ENCODE measurements around the gene LBR. TPM values are rescaled to one million over a fixed set of nuclear protein-coding genes. Genes with fewer than 3 reads are reported as not detected.

The LBR gene
- total and polyA plus RNA-seq, 2 experiments from 2014 or later = 50.6 to 91.3 TPM

- Histone ChIP-seq H4K20me1 (replicated peaks; ENCODE audit: insufficient read depth) (peaks cover 12% of the 10 kb centered on the region; the same call in 1 of the 2 replicates), H3F3A (replicated peaks; ENCODE audit: low read depth) (no peaks in the 10 kb centered on the region), H3K4me1 (ENCODE audit: insufficient read depth) (no peaks in the 10 kb centered on the region), H3K36me3 (ENCODE audit: insufficient read depth) (peaks cover 12% of the 10 kb centered on the region; the same call in 1 of the 2 replicates), H3K4me3 (no peak overlapping the region), H3K4me2 (no peak overlapping the region), H2AFZ (no peak overlapping the region), H3K9me2 (ENCODE audit: insufficient read depth) (no peaks in the 10 kb centered on the region), H3K79me2 (replicated peaks; ENCODE audit: insufficient read depth) (peaks cover 23% of the 10 kb centered on the region), H3K27me3 (ENCODE audit: insufficient read depth) (no peaks in the 10 kb centered on the region), H3K27ac (ENCODE audit: low read depth) (no peak overlapping the region)
- no peak overlapping the region for H3K27ac Mint-ChIP-seq
- DNase-seq (ENCODE audit: low spot score) = no peak
- peaks cover 58% of the 10 kb centered on the region for H3K36me3 Mint-ChIP-seq (ENCODE audit: low read depth)
- H3K4me1 Mint-ChIP-seq = peaks cover 4% of the 10 kb centered on the region; the same call in 1 of the 3 replicates
- no peak for ATAC-seq
- TF ChIP-seq ZNF114 (CRISPR knock-in tag; IDR thresholded peaks at IDR 0.05) = no peak
- no peak overlapping the region for H3K4me3 Mint-ChIP-seq
- H3K27me3 Mint-ChIP-seq (ENCODE audit: insufficient read depth, low read depth, poor library complexity) = no peaks in the 10 kb centered on the region
- H3K9me3 Mint-ChIP-seq = no peaks in the 10 kb centered on the region
These were observed 11.7 kb downstream of the LBR start for GRCh38 chr1:225415967-225416745.

- peaks cover 6% of the 10 kb centered on the region for H3K4me1 Mint-ChIP-seq
- Histone ChIP-seq H3K4me2 (no peak overlapping the region), H3K4me1 (ENCODE audit: insufficient read depth) (no peaks in the 10 kb centered on the region), H3K4me3 (no peak overlapping the region), H2AFZ (no peak overlapping the region), H4K20me1 (replicated peaks; ENCODE audit: insufficient read depth) (peaks cover 9% of the 10 kb centered on the region; the same call in 1 of the 2 replicates), H3K36me3 (ENCODE audit: insufficient read depth) (peaks cover 12% of the 10 kb centered on the region; the same call in 1 of the 2 replicates), H3K79me2 (replicated peaks; ENCODE audit: insufficient read depth) (peaks cover 14% of the 10 kb centered on the region), H3K27me3 (ENCODE audit: insufficient read depth) (no peaks in the 10 kb centered on the region), H3K27ac (ENCODE audit: low read depth) (no peak overlapping the region), H3F3A (replicated peaks; ENCODE audit: low read depth) (no peaks in the 10 kb centered on the region), H3K9me2 (ENCODE audit: insufficient read depth) (no peaks in the 10 kb centered on the region)
- H3K9me3 Mint-ChIP-seq = no peaks in the 10 kb centered on the region
- peaks cover 2% of the 10 kb centered on the region for H3K27me3 Mint-ChIP-seq (ENCODE audit: insufficient read depth, low read depth, poor library complexity)
- ATAC-seq (no peak), DNase-seq (ENCODE audit: low spot score) (no peak)
- peaks cover 61% of the 10 kb centered on the region for H3K36me3 Mint-ChIP-seq (ENCODE audit: low read depth)
- no peak overlapping the region for H3K27ac Mint-ChIP-seq
- TF ChIP-seq CREB1 (CRISPR knock-in tag; IDR thresholded peaks at IDR 0.05; ENCODE audit: low read depth) (no peak), ETS1 (IDR thresholded peaks at IDR 0.05) (no peak), EZH2phosphoT487 (IDR thresholded peaks at IDR 0.05; ENCODE audit: unreplicated experiment) (no peak), NANOG (IDR thresholded peaks at IDR 0.05; ENCODE audit: borderline replicate concordance) (no peak), STAT1 (IDR thresholded peaks at IDR 0.05; ENCODE audit: unreplicated experiment) (no peak), EZH2 (IDR thresholded peaks at IDR 0.05; ENCODE audit: low read depth, unreplicated experiment) (no peak), ZNF114 (CRISPR knock-in tag; IDR thresholded peaks at IDR 0.05) (no peak), REST (IDR thresholded peaks at IDR 0.05; ENCODE audit: unreplicated experiment) (no peak), ZNF462 (CRISPR knock-in tag; IDR thresholded peaks at IDR 0.05) (no peak)
- H3K4me3 Mint-ChIP-seq = no peak overlapping the region
These were observed 12.5 kb downstream of the LBR start for GRCh38 chr1:225415307-225415706.

Measured in GM23338 (cell line).